HepG2 (cell line): ENCODE measurements around the gene HOXD3. TPM values are rescaled to one million over a fixed set of nuclear protein-coding genes. Genes with fewer than 3 reads are reported as not detected.
A peak's percentile ranks its signal among the peaks of the same experiment; 100 is the strongest.

Experiments
- ATAC-seq: fragments of 200-7000 bp; cut with Tn5 transposase; 3 replicates; pipeline ENCODE4 v1.9.1; 2020; ENCODE audit warnings: mild to moderate bottlenecking, moderate library complexity
- BruUV-seq: library from RNA; stranded (reverse); fragments of 400-500 nt; replicated peaks from 2 replicates; lab custom pipeline; 2021; lab: Mats Ljungman, UMichigan
- CTCF ChIA-PET: fragments of 300-600 bp; formaldehyde crosslinking; extraction: SDS; loops from one replicate; lab custom pipeline; 2021; ENCODE audit warnings: low total read pairs, inconsistent platforms, low intra/inter-chr PET ratio; lab: Yijun Ruan, JAX
- POLR2A ChIA-PET: fragments of 350-600 bp; sonication (Branson Sonifier 250); formaldehyde crosslinking; loops from one replicate; lab custom pipeline; 2020; ENCODE audit warnings: antibody characterized with exemption, inconsistent platforms; lab: Yijun Ruan, JAX
- DNase-seq: peaks from one replicate; pipeline ENCODE4 v3.0.0-alpha.2; 2015; ENCODE audit warnings: low spot score
- FAIRE-seq: peaks from 3 replicates; lab custom pipeline; 2011; peaks lifted over from hg19 to GRCh38; lab: Jason Lieb, UNC
- H2AFZ ChIP-seq: one replicate; pipeline ENCODE4 v1.6.1; 2011; ENCODE audit warnings: low read length, inconsistent platforms
- H3K27ac ChIP-seq: fragments of 300-600 bp; 3 replicates; pipeline ENCODE4 v1.8.0; 2011; ENCODE audit warnings: mixed run types, mild to moderate bottlenecking, mixed read lengths, low read length, inconsistent platforms; ENCODE audit not compliant: insufficient read depth; ENCODE audit errors: extremely low read length
- H3K27me3 ChIP-seq, 2 experiments: fragments of 200-600 bp in 1 of 2; 2 replicates in 1 of 2; 3 replicates in 1 of 2; pipeline versions ENCODE4 v1.6.0 to v1.8.0; 2011; ENCODE audit warnings: low read length in 2 of 2, mild to moderate bottlenecking in 2 of 2, moderate library complexity in 2 of 2, inconsistent platforms in 1 of 2; ENCODE audit not compliant: insufficient read depth in 2 of 2, control insufficient read depth in 1 of 2
- H3K36me3 ChIP-seq, 2 experiments: fragments of 200-600 bp in 1 of 2; replicated peaks in 1 of 2; 2 replicates in 1 of 2; 3 replicates in 1 of 2; pipeline versions ENCODE4 v1.5.1 to v1.8.0; 2011; ENCODE audit warnings: low read length in 2 of 2, inconsistent platforms in 1 of 2; ENCODE audit not compliant: insufficient read depth in 2 of 2, control insufficient read depth in 1 of 2
- H3K4me1 ChIP-seq: 2 replicates; pipeline ENCODE4 v1.5.1; 2012; ENCODE audit warnings: low read length, inconsistent platforms; ENCODE audit not compliant: insufficient read depth
- H3K4me2 ChIP-seq: 2 replicates; pipeline ENCODE4 v1.6.0; 2011; ENCODE audit warnings: low read depth, low read length, inconsistent platforms
- H3K4me3 ChIP-seq, 3 experiments: fragments of 200-600 bp in 1 of 3; sonication (generic), shearing (Covaris generic) in 1 of 3; replicated peaks in 1 of 3; 2 replicates each; pipeline ENCODE4 v1.5.1; 2011 to 2016; ENCODE audit warnings: low read length in 3 of 3, inconsistent platforms in 2 of 3, low read depth in 2 of 3, mild to moderate bottlenecking in 2 of 3, control low read depth in 1 of 3, mixed read lengths in 1 of 3; ENCODE audit not compliant: insufficient read depth in 1 of 3
- H3K79me2 ChIP-seq: one replicate; pipeline ENCODE4 v1.6.1; 2011; ENCODE audit warnings: low read length, inconsistent platforms; ENCODE audit not compliant: insufficient read depth
- H3K9ac ChIP-seq: 2 replicates; pipeline ENCODE4 v1.6.0; 2011; ENCODE audit warnings: mild to moderate bottlenecking, low read depth, low read length, inconsistent platforms; ENCODE audit not compliant: insufficient read depth
- H3K9me3 ChIP-seq: 2 replicates; pipeline ENCODE4 v1.5.1; 2012; ENCODE audit warnings: mild to moderate bottlenecking, low read length
- H4K20me1 ChIP-seq: 2 replicates; pipeline ENCODE4 v1.6.0; 2011; ENCODE audit warnings: inconsistent platforms, mild to moderate bottlenecking, low read length, moderate library complexity; ENCODE audit not compliant: insufficient read depth
- BHLHE40 ChIP-seq: IDR thresholded peaks from 2 replicates; pipeline ENCODE4 v1.6.1; 2011; ENCODE audit warnings: low read length, improper control_type of control experiment
- CBX5 ChIP-seq: sonication (generic); formaldehyde crosslinking; IDR thresholded peaks from 2 replicates; pipeline ENCODE4 v1.4.0; 2020; ENCODE audit warnings: missing genetic modification reagents, borderline replicate concordance
- CEBPG ChIP-seq: IDR thresholded peaks from 2 replicates; pipeline ENCODE4 v1.6.1; 2016
- FOXO4 ChIP-seq: sonication (generic); formaldehyde crosslinking; conservative IDR thresholded peaks from 2 replicates; pipeline ENCODE4 v1.8.1; 2023; ENCODE audit warnings: missing genetic modification reagents
- KLF16 ChIP-seq, 2 experiments: sonication (generic) in 1 of 2; formaldehyde crosslinking in 1 of 2; IDR thresholded peaks; 2 replicates each; pipeline versions ENCODE4 v1.6.1 to v1.8.0; 2016 to 2023; ENCODE audit warnings: missing genetic modification reagents in 2 of 2, missing compliant biosample characterization in 1 of 2
- NKX3-1 ChIP-seq: sonication (generic); formaldehyde crosslinking; IDR thresholded peaks from 2 replicates; pipeline ENCODE4 v1.5.0; 2020; ENCODE audit warnings: missing genetic modification reagents
- NR2F2 ChIP-seq: IDR thresholded peaks from 2 replicates; pipeline ENCODE4 v1.6.1; 2012; ENCODE audit warnings: low read depth, inconsistent platforms, borderline replicate concordance
- POLR2G ChIP-seq: fragments of 200-400 bp; formaldehyde crosslinking; IDR thresholded peaks from 2 replicates; pipeline ENCODE4 v1.6.1; 2018; ENCODE audit warnings: mild to moderate bottlenecking, low read depth, low read length, moderate library complexity
- PREB ChIP-seq: sonication (generic); formaldehyde crosslinking; IDR thresholded peaks from 2 replicates; pipeline ENCODE4 v1.4.0; 2020; ENCODE audit warnings: missing genetic modification reagents
- SOX13 ChIP-seq, 3 experiments: fragments of 450-650 bp in 1 of 3; sonication (generic) in 1 of 3; formaldehyde crosslinking in 1 of 3; IDR thresholded peaks in 2 of 3; conservative IDR thresholded peaks in 1 of 3; 2 replicates each; pipeline versions ENCODE4 v1.5.0 to v1.6.1; 2016 to 2020; ENCODE audit warnings: antibody characterized with exemption in 1 of 3, mild to moderate bottlenecking in 1 of 3, missing compliant biosample characterization in 1 of 3, missing genetic modification reagents in 1 of 3, moderate library complexity in 1 of 3
- TFE3 ChIP-seq: IDR thresholded peaks from 2 replicates; pipeline ENCODE4 v1.6.1; 2016
- ZC3H13 ChIP-seq: sonication (generic); formaldehyde crosslinking; IDR thresholded peaks from 2 replicates; pipeline ENCODE4 v1.8.1; 2023; ENCODE audit warnings: mild to moderate bottlenecking, missing genetic modification reagents, moderate library complexity
- ZKSCAN8 ChIP-seq: IDR thresholded peaks from 2 replicates; pipeline ENCODE4 v1.6.1; 2016; ENCODE audit warnings: borderline replicate concordance, missing genetic modification reagents, missing compliant biosample characterization
- ZMAT3 ChIP-seq: sonication (generic); formaldehyde crosslinking; conservative IDR thresholded peaks from 2 replicates; pipeline ENCODE4 v1.7.0; 2021; ENCODE audit warnings: missing genetic modification reagents
- ZNF383 ChIP-seq: sonication (generic); formaldehyde crosslinking; IDR thresholded peaks from 2 replicates; pipeline ENCODE4 v1.4.0; 2020; ENCODE audit warnings: missing genetic modification reagents, mild to moderate bottlenecking, borderline replicate concordance
- ZNF709 ChIP-seq: sonication (generic); formaldehyde crosslinking; IDR thresholded peaks from 2 replicates; pipeline ENCODE4 v1.5.0; 2020; ENCODE audit warnings: mild to moderate bottlenecking, missing genetic modification reagents
- ZNF768 ChIP-seq: sonication (generic); formaldehyde crosslinking; IDR thresholded peaks from 2 replicates; pipeline ENCODE4 v1.4.0; 2020; ENCODE audit warnings: missing genetic modification reagents
- ZSCAN21 ChIP-seq: sonication (generic); formaldehyde crosslinking; IDR thresholded peaks from 2 replicates; pipeline ENCODE4 v1.8.0; 2022; ENCODE audit warnings: mild to moderate bottlenecking, missing genetic modification reagents, moderate library complexity, borderline replicate concordance
- ZSCAN25 ChIP-seq: sonication (generic); formaldehyde crosslinking; IDR thresholded peaks from 2 replicates; pipeline ENCODE4 v1.8.0; 2022; ENCODE audit warnings: mild to moderate bottlenecking, missing genetic modification reagents
- WGBS: methylation state at CpG from one replicate; pipeline ENCODE4 v1.1.6; 2017; ENCODE audit warnings: low lambda C conversion rate; 5-methylcytosine and 5-hydroxymethylcytosine counted together
- in situ Hi-C: cut with HindIII; loops from 2 replicates; pipeline ENCODE4 v1.10.0; 2017; ENCODE audit warnings: low pct_unique_long_range_greater_than_20kb; ENCODE audit not compliant: extremely low pct_ligation_motif_present
- intact Hi-C: fragments of 100-400 bp; cut with micrococcal nuclease; formaldehyde crosslinking; loops from one replicate; pipeline ENCODE4 v1.10.0; 2022; ENCODE audit not compliant: unreplicated experiment
- polyA plus RNA-seq, 8 experiments: library from polyadenylated mRNA; depleted of rRNA in 3 of 8; stranded (reverse) in 7 of 8; unstranded in 1 of 8; fragments of >200 nt; fragmentation: Illumina TruSeq in 4 of 8; extraction: Trizol in 4 of 8; gene quantifications; 2 replicates each; pipeline versions ENCODE4 v1.2.1 to v1.2.3, GENCODE V29; 2011 to 2016; ENCODE audit warnings: low read depth in 4 of 8, missing spikeins in 1 of 8, mixed read lengths in 1 of 8; ENCODE audit not compliant: insufficient read depth in 1 of 8
- total RNA-seq, 5 experiments: library from RNA; depleted of rRNA; stranded (reverse); fragments of >200 nt; fragmentation: Illumina TruSeq; extraction: Trizol; gene quantifications; 2 replicates each; pipeline ENCODE4 v1.2.3, GENCODE V29; 2016; ENCODE audit warnings: low read depth in 1 of 5

Gene HOXD3
- total and polyA plus RNA-seq, 2 of the 13 experiments (the other 11 are each of a cell fraction or from before 2014, with no cell fraction given): 0.05 to 0.09 TPM

- Histone ChIP-seq H3K4me3 (peak overlapping the region; percentile 44 to 75 (median 56)), H4K20me1 (no peaks in the 10 kb centered on the region), H3K4me2 (peak overlapping the region; percentile 83), H2AFZ (no peak overlapping the region), H3K79me2 (no peaks in the 10 kb centered on the region), H3K9me3 (no peaks in the 10 kb centered on the region), H3K27ac (no peak overlapping the region), H3K4me1 (peaks cover 11% of the 10 kb centered on the region), H3K36me3 (no peaks in the 10 kb centered on the region), H3K27me3 (peaks cover 5 to 87% of the 10 kb centered on the region in 2 experiments; a peak in 4 of 5 replicates), H3K9ac (peak overlapping the region; percentile 37; the same call in 1 of the 2 replicates)
- peak; percentile 76 for FAIRE-seq
- POLR2A ChIA-PET: interaction anchor here (1.4 kb wide), 1 partner anchor 314 kb away, joined by 3 read pairs; no protein-coding TSS in a partner anchor
- 22% methylated on average over 21 of the region's 48 CpGs for WGBS
- intact Hi-C loops: loop anchor here (1.0 to 5.0 kb wide), 4 partner anchors 245 to 497 kb away; no protein-coding TSS in a partner anchor
- in situ Hi-C loops: loop anchor here (5.0 kb wide), 1 partner anchor 317 kb away; no protein-coding TSS in a partner anchor
- peak; percentile 60 for DNase-seq
- BruUV-seq: no TSS peak
- peak; percentile 93 for ATAC-seq
- CTCF ChIA-PET: interaction anchor here (1.1 to 2.5 kb wide), 6 partner anchors 13 to 498 kb away, joined by 4 to 83 read pairs (median 10); no protein-coding TSS in a partner anchor
- no peak for TF ChIP-seq CEBPG (CRISPR knock-in tag)
- TF ChIP-seq ZSCAN25 (CRISPR knock-in tag): peak; percentile 53; the same call in 1 of the 2 replicates
- no peak for TF ChIP-seq ZKSCAN8
- TF ChIP-seq PREB (CRISPR knock-in tag): no peak
- no peak for TF ChIP-seq FOXO4 (CRISPR knock-in tag)
- no peak for TF ChIP-seq POLR2G
- no peak for TF ChIP-seq ZNF383 (CRISPR knock-in tag)
- no peak for TF ChIP-seq NR2F2
- TF ChIP-seq ZMAT3: 0 out of 2 replicates have a peak, but pooled peaks have one; percentile 26
- peak; percentile 74; the same call in 1 of the 2 replicates for TF ChIP-seq ZNF768
- TF ChIP-seq TFE3 (CRISPR knock-in tag): no peak
- no peak for TF ChIP-seq ZC3H13
- peak; percentile 83 for TF ChIP-seq ZNF709
- peak; percentile 78; the same call in 1 of the 2 replicates for TF ChIP-seq ZSCAN21
- no peak for TF ChIP-seq BHLHE40
- TF ChIP-seq NKX3-1 (CRISPR knock-in tag): no peak
- TF ChIP-seq SOX13 (IDR thresholded peaks at IDR 0.05): no peak
- TF ChIP-seq SOX13 (CRISPR knock-in tag; conservative IDR thresholded peaks at IDR 0.05 in 1 of 2, IDR thresholded peaks at IDR 0.05 in 1 of 2): peak in 1 of 2 experiments; percentile 35; a peak in 1 of 4 replicates
- TF ChIP-seq KLF16 (CRISPR knock-in tag; IDR thresholded peaks at IDR 0.05): peak in 1 of 2 experiments; percentile 58; a peak in 1 of 4 replicates
- TF ChIP-seq CBX5 (CRISPR knock-in tag): peak; percentile 94
These were observed 16.4 kb upstream of the HOXD3 start for GRCh38 chr2:176140513-176141317.
